ENCODE data around the gene CCDC88C.

DNA sequence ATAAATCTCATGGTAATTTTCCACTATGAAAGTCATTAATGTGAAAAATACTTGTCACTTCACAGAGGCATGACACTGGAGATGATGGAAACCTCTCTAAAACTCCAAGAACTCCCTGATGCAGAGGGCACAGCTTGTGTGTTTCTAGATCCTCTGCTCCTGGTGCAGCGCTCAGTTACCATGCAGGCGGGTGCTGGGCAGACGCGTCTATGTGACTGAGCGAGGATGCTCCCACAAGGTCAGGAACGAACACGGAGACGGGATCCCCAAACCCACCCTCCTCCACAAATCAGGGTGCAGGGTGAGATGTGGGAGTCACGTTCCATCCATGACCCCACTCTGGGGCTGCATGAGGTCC, 81.5 kb downstream of the CCDC88C start:
- no peak for TF ChIP-seq CTCF (IDR thresholded peaks at IDR 0.05)
- TF ChIP-seq EZH2 (IDR thresholded peaks at IDR 0.05) = no peak
- TF ChIP-seq EZH2phosphoT487 (IDR thresholded peaks at IDR 0.05) = no peak
